DOHH2 (cell line): ENCODE data around the gene ASPM.

ENCODE experiments used
- EZH2phosphoT487 ChIP-seq: fragments of 200-600 bp; sonication (generic); IDR thresholded peaks from 2 replicates; pipeline ENCODE4 v1.6.1; 2017; ENCODE audit warnings: borderline replicate concordance, mild to moderate bottlenecking, antibody characterized with exemption, low read length, moderate library complexity, mixed read lengths
- TF ChIP-seq, protein P1 (sequence below): fragments of 200-600 bp; sonication (generic); IDR thresholded peaks from one replicate; pipeline ENCODE4 v1.5.1; 2014; ENCODE audit warnings: antibody characterized with exemption, mild to moderate bottlenecking, low read depth, low read length; ENCODE audit not compliant: poor library complexity, severe bottlenecking

DNA sequence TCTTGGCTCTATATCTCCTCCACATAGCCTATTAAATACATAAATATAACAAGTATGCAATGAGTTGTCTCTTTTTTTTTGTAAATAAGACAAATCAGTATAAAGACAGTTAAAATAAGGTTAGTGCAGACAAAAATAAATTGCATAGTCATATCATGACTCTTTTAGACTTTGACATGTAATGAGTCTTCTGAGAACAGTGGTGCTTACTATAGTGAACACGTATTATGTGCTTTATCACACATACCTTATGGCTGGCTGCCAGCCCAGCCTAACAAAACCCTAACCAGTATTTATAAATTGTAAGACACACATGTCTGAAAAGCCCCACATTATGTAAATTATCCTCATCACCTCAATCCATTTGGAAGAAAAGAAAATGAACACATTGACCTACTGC lies 50.3 kb downstream of the ASPM start:
- TF ChIP-seq EZH2phosphoT487: no peak
- TF ChIP-seq, protein P1, sequence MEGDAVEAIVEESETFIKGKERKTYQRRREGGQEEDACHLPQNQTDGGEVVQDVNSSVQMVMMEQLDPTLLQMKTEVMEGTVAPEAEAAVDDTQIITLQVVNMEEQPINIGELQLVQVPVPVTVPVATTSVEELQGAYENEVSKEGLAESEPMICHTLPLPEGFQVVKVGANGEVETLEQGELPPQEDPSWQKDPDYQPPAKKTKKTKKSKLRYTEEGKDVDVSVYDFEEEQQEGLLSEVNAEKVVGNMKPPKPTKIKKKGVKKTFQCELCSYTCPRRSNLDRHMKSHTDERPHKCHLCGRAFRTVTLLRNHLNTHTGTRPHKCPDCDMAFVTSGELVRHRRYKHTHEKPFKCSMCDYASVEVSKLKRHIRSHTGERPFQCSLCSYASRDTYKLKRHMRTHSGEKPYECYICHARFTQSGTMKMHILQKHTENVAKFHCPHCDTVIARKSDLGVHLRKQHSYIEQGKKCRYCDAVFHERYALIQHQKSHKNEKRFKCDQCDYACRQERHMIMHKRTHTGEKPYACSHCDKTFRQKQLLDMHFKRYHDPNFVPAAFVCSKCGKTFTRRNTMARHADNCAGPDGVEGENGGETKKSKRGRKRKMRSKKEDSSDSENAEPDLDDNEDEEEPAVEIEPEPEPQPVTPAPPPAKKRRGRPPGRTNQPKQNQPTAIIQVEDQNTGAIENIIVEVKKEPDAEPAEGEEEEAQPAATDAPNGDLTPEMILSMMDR: no peak
